ENCODE results near the gene MEGF9.

The MEGF9 gene

DNA sequence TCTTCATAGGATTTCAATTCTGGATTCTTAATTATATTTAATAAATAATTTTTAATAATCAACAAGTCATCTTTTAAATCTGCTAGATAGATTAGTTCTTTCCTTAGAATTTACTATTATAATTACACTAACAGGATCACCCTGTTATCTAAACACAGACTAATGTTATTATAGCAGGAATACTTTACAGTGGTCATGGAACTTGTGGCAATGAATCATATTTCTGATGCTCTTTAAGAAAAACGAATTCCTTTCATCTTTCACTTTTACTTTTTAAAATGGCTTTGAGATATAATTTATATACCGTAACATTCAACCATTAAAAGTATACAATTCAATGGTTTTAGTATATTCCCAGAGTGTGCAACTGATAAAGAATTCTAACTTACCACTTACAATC lies 104.6 kb downstream of the MEGF9 start:
- Histone ChIP-seq H4K20me1 (ENCODE audit: insufficient read depth) (no peaks in the 10 kb centered on the region), H3K27me3 (ENCODE audit: insufficient read depth, low read depth) (no peaks in the 10 kb centered on the region), H3K9ac (no peak overlapping the region), H3K36me3 (ENCODE audit: insufficient read depth) (no peaks in the 10 kb centered on the region), H3K4me1 (ENCODE audit: low read depth, poor library complexity, severe bottlenecking) (peaks cover 9% of the 10 kb centered on the region), H3K27ac (no peak overlapping the region), H3K79me2 (ENCODE audit: insufficient read depth, low read depth) (no peaks in the 10 kb centered on the region), H3K4me2 (no peak overlapping the region), H2AFZ (ENCODE audit: low read depth) (no peak overlapping the region), H3K4me3 (IDR thresholded peaks at IDR 0.05; ENCODE audit: insufficient read depth, low read depth, low read length) (no peak overlapping the region)
- TF ChIP-seq, protein P1, sequence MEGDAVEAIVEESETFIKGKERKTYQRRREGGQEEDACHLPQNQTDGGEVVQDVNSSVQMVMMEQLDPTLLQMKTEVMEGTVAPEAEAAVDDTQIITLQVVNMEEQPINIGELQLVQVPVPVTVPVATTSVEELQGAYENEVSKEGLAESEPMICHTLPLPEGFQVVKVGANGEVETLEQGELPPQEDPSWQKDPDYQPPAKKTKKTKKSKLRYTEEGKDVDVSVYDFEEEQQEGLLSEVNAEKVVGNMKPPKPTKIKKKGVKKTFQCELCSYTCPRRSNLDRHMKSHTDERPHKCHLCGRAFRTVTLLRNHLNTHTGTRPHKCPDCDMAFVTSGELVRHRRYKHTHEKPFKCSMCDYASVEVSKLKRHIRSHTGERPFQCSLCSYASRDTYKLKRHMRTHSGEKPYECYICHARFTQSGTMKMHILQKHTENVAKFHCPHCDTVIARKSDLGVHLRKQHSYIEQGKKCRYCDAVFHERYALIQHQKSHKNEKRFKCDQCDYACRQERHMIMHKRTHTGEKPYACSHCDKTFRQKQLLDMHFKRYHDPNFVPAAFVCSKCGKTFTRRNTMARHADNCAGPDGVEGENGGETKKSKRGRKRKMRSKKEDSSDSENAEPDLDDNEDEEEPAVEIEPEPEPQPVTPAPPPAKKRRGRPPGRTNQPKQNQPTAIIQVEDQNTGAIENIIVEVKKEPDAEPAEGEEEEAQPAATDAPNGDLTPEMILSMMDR (conservative IDR thresholded peaks at IDR 0.05; ENCODE audit: low read depth, low read length), result no peak

DNA sequence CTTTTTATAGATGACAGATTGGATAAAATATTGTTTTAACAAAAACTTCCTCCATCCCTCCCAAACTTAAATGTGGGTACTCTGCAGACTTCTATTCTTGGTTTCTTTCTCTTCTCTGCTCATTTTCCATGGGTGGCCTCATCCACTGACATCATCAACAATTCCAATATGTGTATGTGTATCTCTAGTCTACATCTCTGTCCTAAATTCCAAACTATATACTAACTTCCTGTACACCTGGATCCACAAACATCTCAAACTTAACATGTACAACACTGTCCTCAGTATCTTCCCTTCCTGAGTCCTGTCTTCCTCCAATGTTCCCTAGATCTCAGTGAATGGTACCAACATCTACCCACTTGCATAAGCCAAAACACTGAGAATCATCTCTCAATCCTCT lies 105.8 kb downstream of the MEGF9 start:
- H3K79me2 ChIP-seq (ENCODE audit: insufficient read depth, low read depth), result no peaks in the 10 kb centered on the region
- no peak overlapping the region for H3K27ac ChIP-seq
- H3K27me3 ChIP-seq (ENCODE audit: insufficient read depth, low read depth), result no peaks in the 10 kb centered on the region
- H3K4me2 ChIP-seq, result no peak overlapping the region
- H4K20me1 ChIP-seq (ENCODE audit: insufficient read depth), result no peaks in the 10 kb centered on the region
- H3K4me1 ChIP-seq (ENCODE audit: low read depth, poor library complexity, severe bottlenecking), result peaks cover 9% of the 10 kb centered on the region
- no peak overlapping the region for H2AFZ ChIP-seq (ENCODE audit: low read depth)
- H3K4me3 ChIP-seq (IDR thresholded peaks at IDR 0.05; ENCODE audit: insufficient read depth, low read depth, low read length), result no peak overlapping the region
- TF ChIP-seq, protein P1 (conservative IDR thresholded peaks at IDR 0.05; ENCODE audit: low read depth, low read length), result no peak
- no peak overlapping the region for H3K9ac ChIP-seq
- no peaks in the 10 kb centered on the region for H3K36me3 ChIP-seq (ENCODE audit: insufficient read depth)

DNA sequence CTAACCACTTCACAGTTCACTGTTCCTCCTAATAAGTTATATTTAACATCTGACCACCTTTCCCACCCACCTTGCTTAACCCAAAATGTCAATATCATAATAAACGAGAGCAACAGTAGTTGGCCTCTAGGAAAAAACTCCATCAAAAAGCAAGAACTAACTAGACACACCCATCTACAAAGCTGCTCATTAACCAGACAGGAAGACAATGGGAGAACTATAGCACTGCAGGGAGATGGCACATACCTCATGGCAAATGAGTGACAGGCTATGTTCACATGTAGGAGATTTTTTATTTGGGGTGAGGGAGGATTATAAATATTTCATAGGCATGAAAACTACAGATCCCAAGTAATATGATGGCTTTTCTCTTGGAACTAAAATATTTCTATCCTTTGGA lies 110.7 kb downstream of the MEGF9 start:
- no peaks in the 10 kb centered on the region for H3K27me3 ChIP-seq (ENCODE audit: insufficient read depth, low read depth)
- no peaks in the 10 kb centered on the region for H3K79me2 ChIP-seq (ENCODE audit: insufficient read depth, low read depth)
- no peak overlapping the region for H3K4me2 ChIP-seq
- no peak overlapping the region for H3K9ac ChIP-seq
- H4K20me1 ChIP-seq (ENCODE audit: insufficient read depth), result no peaks in the 10 kb centered on the region
- no peak overlapping the region for H3K27ac ChIP-seq
- no peak overlapping the region for H2AFZ ChIP-seq (ENCODE audit: low read depth)
- no peaks in the 10 kb centered on the region for H3K4me1 ChIP-seq (ENCODE audit: low read depth, poor library complexity, severe bottlenecking)
- TF ChIP-seq, protein P1 (conservative IDR thresholded peaks at IDR 0.05; ENCODE audit: low read depth, low read length), result no peak
- H3K4me3 ChIP-seq (IDR thresholded peaks at IDR 0.05; ENCODE audit: insufficient read depth, low read depth, low read length), result no peak overlapping the region
- no peaks in the 10 kb centered on the region for H3K36me3 ChIP-seq (ENCODE audit: insufficient read depth)

DNA sequence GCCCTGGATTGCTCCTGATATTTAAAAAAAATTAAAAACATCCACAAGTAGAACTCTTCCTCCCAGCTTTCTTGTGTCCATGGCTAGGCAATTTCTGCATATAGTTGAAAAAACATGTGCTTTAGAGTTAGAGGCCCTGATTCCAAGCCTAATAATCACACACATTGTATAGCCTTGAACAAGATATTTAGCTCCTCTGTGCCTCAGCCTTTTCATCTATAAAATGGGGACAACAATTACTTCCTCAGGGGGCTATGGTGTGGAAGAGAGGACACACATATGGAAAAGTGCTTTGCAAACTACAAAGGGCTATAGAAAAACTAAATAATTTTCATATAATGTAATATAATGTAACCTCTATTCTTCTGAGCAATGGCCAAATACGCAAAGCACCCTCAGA lies 111.3 kb downstream of the MEGF9 start:
- H3K27me3 ChIP-seq (ENCODE audit: insufficient read depth, low read depth), result no peaks in the 10 kb centered on the region
- no peak overlapping the region for H3K27ac ChIP-seq
- H3K9ac ChIP-seq, result no peak overlapping the region
- no peak overlapping the region for H3K4me2 ChIP-seq
- no peaks in the 10 kb centered on the region for H3K79me2 ChIP-seq (ENCODE audit: insufficient read depth, low read depth)
- no peak overlapping the region for H3K4me3 ChIP-seq (IDR thresholded peaks at IDR 0.05; ENCODE audit: insufficient read depth, low read depth, low read length)
- H2AFZ ChIP-seq (ENCODE audit: low read depth), result no peak overlapping the region
- H3K36me3 ChIP-seq (ENCODE audit: insufficient read depth), result no peaks in the 10 kb centered on the region
- no peaks in the 10 kb centered on the region for H4K20me1 ChIP-seq (ENCODE audit: insufficient read depth)
- TF ChIP-seq, protein P1 (conservative IDR thresholded peaks at IDR 0.05; ENCODE audit: low read depth, low read length), result no peak
- no peaks in the 10 kb centered on the region for H3K4me1 ChIP-seq (ENCODE audit: low read depth, poor library complexity, severe bottlenecking)

DNA sequence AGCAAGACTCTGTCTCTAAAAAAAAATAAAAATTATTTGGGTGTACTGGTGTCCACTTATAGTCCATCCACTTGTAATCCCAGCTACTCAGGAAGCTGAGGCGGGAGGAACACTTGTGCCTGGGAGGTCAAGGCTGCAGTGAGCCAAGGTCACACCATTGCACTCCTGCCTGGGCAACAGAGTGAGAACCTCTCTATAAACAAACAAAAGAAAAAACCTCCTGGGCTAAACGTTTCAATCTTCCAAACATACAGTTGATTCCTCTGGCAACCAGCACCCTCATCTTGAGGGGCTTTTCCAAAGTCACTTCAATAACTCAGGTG lies 120.4 kb downstream of the MEGF9 start:
- Histone ChIP-seq H3K4me3 (IDR thresholded peaks at IDR 0.05; ENCODE audit: insufficient read depth, low read depth, low read length) (no peak overlapping the region), H3K27ac (no peak overlapping the region), H3K36me3 (ENCODE audit: insufficient read depth) (no peaks in the 10 kb centered on the region), H4K20me1 (ENCODE audit: insufficient read depth) (no peaks in the 10 kb centered on the region), H3K4me1 (ENCODE audit: low read depth, poor library complexity, severe bottlenecking) (no peaks in the 10 kb centered on the region), H2AFZ (ENCODE audit: low read depth) (no peak overlapping the region), H3K4me2 (no peak overlapping the region), H3K9ac (no peak overlapping the region), H3K79me2 (ENCODE audit: insufficient read depth, low read depth) (no peaks in the 10 kb centered on the region), H3K27me3 (ENCODE audit: insufficient read depth, low read depth) (no peaks in the 10 kb centered on the region)
- TF ChIP-seq, protein P1 (conservative IDR thresholded peaks at IDR 0.05; ENCODE audit: low read depth, low read length), result no peak
